HG02870 (cell line): ENCODE data around the gene COG7.
"Not testable (repeated sequence)": the region's sequence is repeated elsewhere in the genome, so short reads cannot be mapped to it uniquely, and the experiment has no call there.

Source experiments
- ATAC-seq: cut with Tn5 transposase; IDR thresholded peaks from one replicate; pipeline ENCODE4 v1.9.1; 2021; ENCODE audit warnings: mild to moderate bottlenecking, moderate library complexity; ENCODE audit not compliant: unreplicated experiment

The COG7 gene

GRCh38 chr16:23388786-23389185, 64.2 kb downstream of the COG7 start:
- ATAC-seq: no peak

- ATAC-seq: no peak
Measured at GRCh38 chr16:23387666-23388065, 65.3 kb downstream of the COG7 start.

- ATAC-seq: no peak
Measured at GRCh38 chr16:23385441-23385840, 67.5 kb downstream of the COG7 start.

- no peak for ATAC-seq
Measured at GRCh38 chr16:23384878-23385277, 68.1 kb downstream of the COG7 start.

GRCh38 chr16:23383881-23384280, 69.1 kb downstream of the COG7 start:
- no peak for ATAC-seq

- ATAC-seq: no peak
Measured at GRCh38 chr16:23382279-23382678, 70.7 kb downstream of the COG7 start.

GRCh38 chr16:23381702-23382101, 71.3 kb downstream of the COG7 start:
- ATAC-seq: not testable (repeated sequence)

- ATAC-seq: no peak
Measured at GRCh38 chr16:23380501-23380951, 72.5 kb downstream of the COG7 start.

- no peak for ATAC-seq
Measured at GRCh38 chr16:23379707-23380106, 73.3 kb downstream of the COG7 start.

- ATAC-seq: no peak
Measured at GRCh38 chr16:23378921-23379320, 74.1 kb downstream of the COG7 start.

GRCh38 chr16:23378256-23378655, 74.7 kb downstream of the COG7 start:
- no peak for ATAC-seq

- no peak for ATAC-seq
Measured at GRCh38 chr16:23377071-23377931, 75.7 kb downstream of the COG7 start.

GRCh38 chr16:23375643-23376042, 77.3 kb downstream of the COG7 start:
- ATAC-seq: no peak

- no peak for ATAC-seq
Measured at GRCh38 chr16:23374721-23375510, 78.1 kb downstream of the COG7 start.

GRCh38 chr16:23373436-23374219, 79.4 kb downstream of the COG7 start:
- no peak for ATAC-seq

- no peak for ATAC-seq
Measured at GRCh38 chr16:23371368-23371767, 81.6 kb downstream of the COG7 start.

GRCh38 chr16:23369416-23369815, 83.6 kb downstream of the COG7 start:
- no peak for ATAC-seq

- ATAC-seq: no peak
Measured at GRCh38 chr16:23368469-23368868, 84.5 kb downstream of the COG7 start.

GRCh38 chr16:23367988-23368387, 85.0 kb downstream of the COG7 start:
- no peak for ATAC-seq

GRCh38 chr16:23367564-23367963, 85.4 kb downstream of the COG7 start:
- no peak for ATAC-seq

- ATAC-seq: not testable (repeated sequence)
Measured at GRCh38 chr16:23366341-23366740, 86.6 kb downstream of the COG7 start.
